DOHH2 (cell line): ENCODE measurements around the gene MARCHF5.

ENCODE experiments used
- EZH2phosphoT487 ChIP-seq: fragments of 200-600 bp; sonication (generic); IDR thresholded peaks from 2 replicates; pipeline ENCODE4 v1.6.1; 2017; ENCODE audit warnings: borderline replicate concordance, mild to moderate bottlenecking, antibody characterized with exemption, low read length, moderate library complexity, mixed read lengths
- TF ChIP-seq, protein P1 (sequence below): fragments of 200-600 bp; sonication (generic); IDR thresholded peaks from one replicate; pipeline ENCODE4 v1.5.1; 2014; ENCODE audit warnings: antibody characterized with exemption, mild to moderate bottlenecking, low read depth, low read length; ENCODE audit not compliant: poor library complexity, severe bottlenecking

DNA sequence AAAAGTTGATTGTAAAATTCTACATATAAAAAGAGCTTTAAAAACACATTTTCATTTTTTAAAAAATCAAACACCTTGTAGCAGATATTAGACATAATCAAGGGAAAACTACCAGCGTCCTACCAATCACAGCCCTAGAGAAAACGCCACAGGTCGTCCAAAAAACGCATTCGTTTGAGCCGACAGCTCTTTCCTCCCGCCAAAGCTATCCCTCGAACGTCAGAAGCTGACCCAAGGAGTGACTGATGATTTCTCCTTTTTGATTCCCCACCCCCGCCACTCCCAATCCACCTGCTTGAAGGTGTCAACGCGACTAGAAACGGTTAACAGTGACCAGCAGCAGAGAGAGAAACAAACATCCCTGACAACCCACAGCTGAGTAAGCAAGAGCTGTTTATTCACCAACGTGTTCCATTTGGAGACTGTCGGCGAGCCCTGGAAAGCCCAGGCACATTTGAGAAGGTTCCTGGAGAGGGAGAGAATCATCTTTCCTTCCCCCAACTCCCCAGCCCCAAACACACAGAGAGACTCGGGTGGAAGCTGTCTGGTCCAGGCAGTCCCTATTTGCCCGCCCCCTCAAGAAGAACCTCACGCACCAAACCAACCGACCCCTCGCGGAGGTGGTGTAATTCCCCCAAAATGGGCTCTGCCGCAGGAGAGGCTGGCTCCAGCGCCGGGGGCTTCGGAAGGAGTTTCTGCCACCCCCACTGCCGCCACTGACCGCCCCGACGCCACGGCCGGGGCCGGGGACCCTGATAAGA is 711 bp upstream of the MARCHF5 start:
- TF ChIP-seq, protein P1, sequence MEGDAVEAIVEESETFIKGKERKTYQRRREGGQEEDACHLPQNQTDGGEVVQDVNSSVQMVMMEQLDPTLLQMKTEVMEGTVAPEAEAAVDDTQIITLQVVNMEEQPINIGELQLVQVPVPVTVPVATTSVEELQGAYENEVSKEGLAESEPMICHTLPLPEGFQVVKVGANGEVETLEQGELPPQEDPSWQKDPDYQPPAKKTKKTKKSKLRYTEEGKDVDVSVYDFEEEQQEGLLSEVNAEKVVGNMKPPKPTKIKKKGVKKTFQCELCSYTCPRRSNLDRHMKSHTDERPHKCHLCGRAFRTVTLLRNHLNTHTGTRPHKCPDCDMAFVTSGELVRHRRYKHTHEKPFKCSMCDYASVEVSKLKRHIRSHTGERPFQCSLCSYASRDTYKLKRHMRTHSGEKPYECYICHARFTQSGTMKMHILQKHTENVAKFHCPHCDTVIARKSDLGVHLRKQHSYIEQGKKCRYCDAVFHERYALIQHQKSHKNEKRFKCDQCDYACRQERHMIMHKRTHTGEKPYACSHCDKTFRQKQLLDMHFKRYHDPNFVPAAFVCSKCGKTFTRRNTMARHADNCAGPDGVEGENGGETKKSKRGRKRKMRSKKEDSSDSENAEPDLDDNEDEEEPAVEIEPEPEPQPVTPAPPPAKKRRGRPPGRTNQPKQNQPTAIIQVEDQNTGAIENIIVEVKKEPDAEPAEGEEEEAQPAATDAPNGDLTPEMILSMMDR = no peak
- 0 out of 2 replicates have a peak, but pooled peaks have one; percentile 43 for TF ChIP-seq EZH2phosphoT487
